SIG-M5 treated with dmso at 0.1 percent for 504 hours (cell line): ENCODE data around the gene PARP3.
"Not testable (repeated sequence)": the region's sequence is repeated elsewhere in the genome, so short reads cannot be mapped to it uniquely, and the experiment has no call there.

Experiments used
- DNase-seq: peaks from one replicate; lab custom pipeline; 2025; ENCODE audit not compliant: unreplicated experiment; lab: John Stamatoyannopoulos, UW

PARP3 gene

GRCh38 chr3:51983578-51984268 lies 41.6 kb downstream of the PARP3 start:
- DNase-seq: no peak

- no peak for DNase-seq
Measured at GRCh38 chr3:51984269-51984647, 42.1 kb downstream of the PARP3 start.

GRCh38 chr3:51985063-51985462 lies 42.9 kb downstream of the PARP3 start:
- DNase-seq: no peak

DNA sequence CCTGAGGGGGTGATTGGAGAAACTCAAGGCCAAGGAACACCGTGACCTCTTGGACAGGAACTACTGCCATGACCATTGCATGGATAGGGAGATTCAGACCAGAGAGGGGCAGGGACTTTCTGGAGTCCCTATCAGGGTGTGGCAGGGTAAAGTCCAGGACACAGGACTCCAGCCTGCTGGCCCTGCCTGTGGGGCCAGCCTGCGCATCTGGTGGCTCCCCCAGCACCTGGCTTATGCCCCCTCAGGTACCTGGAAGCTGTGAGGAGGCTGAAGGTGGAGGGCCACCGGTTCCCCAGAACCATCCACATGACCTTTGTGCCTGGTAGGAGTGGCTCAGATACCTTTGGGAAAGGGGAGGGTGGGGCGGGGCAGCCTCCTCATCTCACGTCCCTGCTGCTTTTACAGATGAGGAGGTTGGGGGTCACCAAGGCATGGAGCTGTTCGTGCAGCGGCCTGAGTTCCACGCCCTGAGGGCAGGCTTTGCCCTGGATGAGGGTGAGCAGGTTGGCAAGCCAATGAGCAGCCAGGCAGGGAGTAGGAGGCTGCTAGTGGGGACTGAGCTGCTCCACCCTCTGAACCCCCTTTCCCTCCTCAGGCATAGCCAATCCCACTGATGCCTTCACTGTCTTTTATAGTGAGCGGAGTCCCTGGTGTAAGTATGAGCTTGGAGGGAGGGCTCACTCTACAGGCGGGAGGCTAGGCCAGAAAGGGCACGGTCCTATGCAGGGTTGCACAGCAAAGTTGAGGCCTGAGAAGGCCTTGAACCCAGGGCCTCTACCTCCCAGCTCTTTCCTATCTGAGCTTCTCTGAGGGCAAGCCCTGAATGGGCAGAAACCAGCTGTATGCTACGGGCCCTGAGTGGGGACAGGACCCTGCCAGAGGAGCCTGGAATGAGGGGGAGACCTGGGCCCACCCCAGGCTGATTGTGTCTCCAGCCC lies 44.1 kb downstream of the PARP3 start:
- no peak for DNase-seq

GRCh38 chr3:51987568-51987967 lies 45.4 kb downstream of the PARP3 start:
- DNase-seq: no peak

- no peak for DNase-seq
Measured at GRCh38 chr3:51988286-51989146, 46.4 kb downstream of the PARP3 start.

DNA sequence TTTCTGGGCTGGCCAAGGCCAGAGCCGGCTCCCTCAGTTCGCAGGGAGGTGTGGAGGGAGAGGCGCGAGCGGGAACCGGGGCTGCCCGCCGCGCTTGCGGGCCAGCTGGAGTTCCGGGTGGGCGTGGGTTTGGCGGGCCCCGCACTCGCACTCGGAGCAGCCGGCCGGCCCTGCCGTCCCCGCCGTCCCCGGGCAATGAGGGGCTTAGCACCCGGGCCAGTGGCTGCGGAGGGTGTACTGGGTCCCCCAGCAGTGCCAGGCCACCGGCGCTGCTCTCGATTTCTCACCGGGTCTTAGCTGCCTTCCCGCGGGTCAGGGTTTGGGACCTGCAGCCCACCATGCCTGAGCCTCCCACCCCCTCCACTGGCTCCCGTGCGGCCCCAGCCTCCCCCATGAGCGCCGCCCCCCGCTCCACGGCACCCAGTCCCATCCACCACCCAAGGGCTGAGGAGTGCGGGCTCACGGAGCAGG lies 48.4 kb downstream of the PARP3 start:
- DNase-seq: not testable (repeated sequence)

DNA sequence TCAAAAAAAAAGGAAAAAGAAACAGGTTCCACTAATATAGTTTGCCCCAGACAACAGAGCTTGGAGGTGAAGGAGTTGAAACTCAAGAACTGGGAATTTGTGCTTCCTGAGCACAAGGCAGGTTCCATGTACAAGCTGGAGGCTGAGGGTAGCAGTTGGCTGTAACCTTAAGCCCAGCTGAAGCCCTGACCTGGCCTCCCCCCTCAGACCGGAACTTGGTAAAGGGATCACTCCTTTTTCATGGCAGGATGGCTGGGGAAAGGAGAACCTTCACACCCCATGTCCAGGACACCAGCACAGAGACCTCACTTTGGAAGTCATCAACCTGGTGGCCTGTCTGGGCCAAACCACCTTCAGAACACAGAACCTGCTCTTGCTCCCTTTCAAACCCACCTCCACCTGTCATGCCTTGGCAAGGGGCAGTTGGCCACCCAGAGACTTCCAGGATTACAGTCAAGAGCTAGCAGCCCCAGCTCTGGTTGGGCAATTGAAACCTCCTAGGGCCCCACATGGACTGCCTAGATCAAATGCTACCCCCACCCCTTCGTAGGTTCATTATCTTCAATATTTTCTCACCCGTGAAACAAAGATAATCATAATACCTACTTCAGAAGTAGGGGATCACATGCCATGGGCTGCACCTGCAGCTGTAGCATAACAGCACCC lies 50.0 kb downstream of the PARP3 start:
- no peak for DNase-seq

DNA sequence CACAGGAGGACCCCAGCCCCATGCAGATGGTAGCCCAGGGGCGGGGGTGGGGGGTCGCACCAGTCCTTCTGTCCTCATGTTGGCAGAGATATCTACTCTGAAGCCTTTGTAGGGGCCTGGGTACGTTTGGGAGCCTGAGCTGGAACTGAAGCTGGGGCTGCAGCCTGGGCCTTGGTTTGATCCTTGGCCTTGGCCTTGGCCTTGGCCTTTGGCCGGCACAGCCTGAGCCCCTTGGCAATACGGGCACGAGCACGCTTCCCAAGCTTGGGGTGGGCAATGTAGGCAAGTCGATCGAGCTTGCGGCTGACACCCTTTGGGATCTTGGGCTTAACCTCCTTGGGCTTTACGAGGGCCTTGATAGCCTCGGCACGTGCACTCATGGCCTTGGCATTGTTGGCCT lies 51.5 kb downstream of the PARP3 start:
- DNase-seq: not testable (repeated sequence)

DNA sequence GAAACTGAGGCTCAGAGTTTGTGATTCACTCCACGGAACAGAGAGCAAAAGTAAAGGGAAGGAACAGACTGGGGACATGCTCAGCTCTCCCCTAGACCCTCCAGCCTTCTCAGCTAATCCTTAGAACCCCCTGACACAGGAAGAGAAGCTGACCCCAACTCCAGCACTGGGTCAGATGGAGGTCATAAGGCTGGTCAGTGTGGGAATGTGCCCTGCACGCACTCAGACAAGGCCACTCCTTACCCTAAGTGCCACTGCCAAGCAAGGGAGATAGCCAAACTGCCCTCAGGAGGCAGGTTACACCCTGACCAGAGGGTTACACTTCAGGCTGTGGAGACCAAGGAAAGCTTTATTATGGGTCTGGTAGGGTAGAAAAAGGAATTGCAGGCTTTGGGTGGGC lies 52.4 kb downstream of the PARP3 start:
- no peak for DNase-seq

DNA sequence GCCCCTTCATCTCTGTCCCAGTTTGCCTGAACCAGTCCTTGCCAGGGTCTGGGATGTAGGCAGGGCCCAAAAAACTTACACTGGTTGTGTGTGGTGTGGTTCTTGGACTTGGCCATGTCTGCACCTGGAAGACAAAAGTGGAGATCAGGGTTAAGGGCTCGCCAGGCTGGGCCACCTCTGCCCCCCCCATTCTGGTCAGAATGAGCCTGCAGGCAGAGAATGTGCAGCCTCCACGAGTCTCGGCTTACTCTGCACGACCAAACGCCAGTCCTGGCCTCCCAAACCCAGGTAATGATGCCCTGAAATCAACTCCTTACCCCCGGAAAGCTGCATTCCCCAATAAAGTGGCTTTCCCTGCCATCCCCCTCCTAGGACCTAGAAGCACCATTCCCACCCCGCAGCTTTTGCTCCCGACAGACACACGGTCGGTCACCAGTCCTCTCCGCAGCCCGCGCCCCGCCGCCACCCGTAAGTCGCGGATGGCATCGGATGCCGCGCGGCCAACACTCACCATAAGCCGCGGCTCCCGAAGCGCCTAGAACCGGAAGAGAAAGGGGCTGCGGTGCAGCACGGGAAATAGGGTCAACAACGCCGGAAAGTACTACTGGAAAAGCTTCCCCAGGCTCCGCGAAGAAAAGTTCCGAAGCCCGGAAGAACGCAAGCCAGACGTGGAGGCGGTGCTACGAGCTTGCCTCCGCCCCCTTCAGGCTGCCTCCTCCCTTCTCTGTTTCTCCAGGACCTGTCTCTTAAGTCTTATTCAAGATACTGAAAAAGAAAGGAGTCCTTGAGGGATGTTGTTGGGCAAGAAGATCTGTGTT lies 53.4 kb downstream of the PARP3 start, which contains the start of gene RPL29:
RPL29 (minus strand) TSS at position 550 of the 818 bp plus-strand sequence; CDS start at position 116, 434 bp downstream.
- DNase-seq: peak; percentile 99

DNA sequence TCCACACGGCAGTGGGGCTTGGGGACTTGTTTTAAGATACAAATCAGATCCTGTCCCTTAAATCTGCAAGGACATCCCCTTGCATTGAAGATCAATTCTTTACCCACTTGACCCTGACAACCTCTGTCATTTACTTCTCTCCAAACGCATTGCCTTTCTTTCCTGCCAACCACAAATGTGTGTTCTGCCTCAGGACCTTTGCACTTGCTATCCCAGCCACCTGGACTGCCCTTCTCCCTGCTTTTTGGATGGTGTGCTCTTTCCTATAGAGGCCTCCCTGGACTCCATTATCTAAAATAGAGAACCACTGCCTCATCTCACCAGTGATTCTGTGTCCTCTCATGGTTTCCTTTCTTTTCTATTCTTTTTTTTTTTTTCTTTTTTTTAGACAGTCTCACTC lies 55.0 kb downstream of the PARP3 start:
- DNase-seq: no peak

GRCh38 chr3:51997935-51998596 lies 55.9 kb downstream of the PARP3 start:
- no peak for DNase-seq
